HG03045 (cell line): ENCODE results near the gene TSPAN33.
"Not testable (repeated sequence)": the region's sequence is repeated elsewhere in the genome, so short reads cannot be mapped to it uniquely, and the experiment has no call there.

Source experiments
- ATAC-seq: cut with Tn5 transposase; IDR thresholded peaks from one replicate; pipeline ENCODE4 v1.9.1; 2021; ENCODE audit warnings: mild to moderate bottlenecking, moderate library complexity; ENCODE audit not compliant: unreplicated experiment

Gene TSPAN33

DNA sequence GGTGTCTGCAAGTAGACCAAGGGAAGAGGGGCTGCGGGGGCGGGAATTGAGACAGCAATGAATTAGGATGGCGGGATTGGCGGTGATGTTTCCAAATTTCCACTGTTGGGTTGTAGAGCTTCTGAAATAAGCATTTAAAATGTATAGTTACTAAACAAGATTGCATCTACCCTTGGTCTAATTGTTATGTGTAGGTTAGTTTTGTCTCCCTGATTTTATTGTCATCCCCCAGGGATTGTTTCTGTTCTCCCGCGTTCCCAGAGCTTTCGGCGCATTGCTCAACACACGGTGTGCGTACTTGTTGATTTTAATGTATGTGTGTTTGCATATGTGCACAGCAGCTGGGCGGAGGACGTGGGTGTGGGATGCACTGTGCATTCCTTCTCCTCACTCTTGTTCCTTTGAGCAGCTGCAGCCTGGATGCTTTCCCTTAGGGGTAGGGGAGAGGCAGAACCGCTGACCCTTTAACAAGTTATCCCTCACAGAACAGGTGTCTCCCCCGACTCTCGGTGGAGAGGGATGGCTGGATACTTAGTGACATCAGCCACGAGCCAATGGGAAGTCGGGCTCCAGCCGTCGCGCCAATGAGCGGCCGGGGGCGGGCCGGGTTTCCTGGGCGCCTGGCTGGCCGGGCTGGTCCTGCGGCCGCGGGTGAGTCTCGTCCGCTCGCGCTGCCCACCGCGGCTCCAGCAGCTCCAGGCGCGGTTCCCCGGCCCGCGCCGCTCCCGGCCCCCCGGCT lies at the start of gene TSPAN33:
Gene TSPAN33 (plus strand): TSS at position 613 of the 739 bp plus-strand sequence. CDS start 274 bp downstream, outside the sequence.
- ATAC-seq = peak; percentile 83

GRCh38 chr7:129095258-129095657 lies 49.2 kb upstream of the TSPAN33 start:
- no peak for ATAC-seq

- ATAC-seq = no peak
Measured at GRCh38 chr7:129098409-129099084, 46.0 kb upstream of the TSPAN33 start.

- no peak for ATAC-seq
Measured at GRCh38 chr7:129100827-129101166, 43.7 kb upstream of the TSPAN33 start.

- ATAC-seq = no peak
Measured at GRCh38 chr7:129101746-129102145, 42.8 kb upstream of the TSPAN33 start.

DNA sequence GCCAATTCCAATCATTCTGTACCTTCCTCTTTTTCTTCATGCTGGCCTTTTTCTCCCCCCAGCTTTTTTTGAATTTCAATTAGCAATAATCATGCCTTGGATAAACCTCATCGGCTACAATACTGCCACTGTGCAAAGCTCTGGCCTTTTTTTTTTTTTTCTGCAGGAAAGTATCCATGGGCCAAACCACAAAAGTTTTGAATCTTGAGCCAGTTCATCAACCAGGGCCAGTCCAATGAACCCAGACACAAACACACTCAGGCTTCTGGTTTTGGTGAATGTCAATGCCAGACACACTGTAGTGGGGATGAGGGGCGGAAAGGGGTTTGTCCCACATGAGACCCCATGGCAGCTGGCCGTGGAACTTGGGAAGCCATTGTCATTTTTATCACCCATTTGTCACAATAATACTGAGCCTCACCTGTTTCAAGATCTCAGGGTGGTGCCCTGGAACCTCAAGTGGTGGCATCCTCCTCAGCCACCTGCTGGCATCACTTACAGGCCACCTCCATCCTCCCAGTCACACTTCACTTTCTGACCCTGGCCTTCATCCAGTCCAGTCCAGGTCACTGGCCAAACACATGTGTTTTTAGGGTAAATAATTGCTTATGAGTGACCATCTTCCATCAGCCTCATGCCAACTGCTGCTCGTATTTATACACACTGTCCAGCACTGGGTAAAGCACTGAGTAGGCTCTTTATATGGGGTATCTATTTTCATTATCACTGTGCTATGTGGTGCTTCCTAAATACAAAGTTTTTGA lies 40.8 kb upstream of the TSPAN33 start:
- no peak for ATAC-seq

GRCh38 chr7:129108581-129108980 lies 35.9 kb upstream of the TSPAN33 start:
- no peak for ATAC-seq

GRCh38 chr7:129110258-129110981 lies 34.1 kb upstream of the TSPAN33 start:
- no peak for ATAC-seq

- ATAC-seq = no peak
Measured at GRCh38 chr7:129110982-129111376, 33.5 kb upstream of the TSPAN33 start.

DNA sequence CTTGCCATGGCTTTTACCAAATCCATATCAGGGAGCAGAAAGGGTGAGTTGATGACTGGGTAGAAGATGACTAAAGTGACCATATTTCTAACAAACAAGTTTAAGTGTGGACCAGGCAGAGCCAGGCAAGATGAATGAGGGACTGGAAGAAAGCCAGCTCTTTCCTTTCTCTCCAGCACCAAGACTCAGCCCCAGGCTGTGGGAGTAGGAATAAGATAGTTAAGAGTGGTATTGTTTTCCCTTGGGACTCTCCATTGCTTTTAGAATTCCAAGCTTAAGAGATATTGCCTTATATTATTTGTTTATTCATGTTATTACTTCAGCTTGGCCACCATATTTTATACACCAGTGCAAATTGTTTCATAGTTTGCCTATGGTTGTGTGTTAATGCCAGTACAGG lies 28.8 kb upstream of the TSPAN33 start:
- ATAC-seq = no peak

DNA sequence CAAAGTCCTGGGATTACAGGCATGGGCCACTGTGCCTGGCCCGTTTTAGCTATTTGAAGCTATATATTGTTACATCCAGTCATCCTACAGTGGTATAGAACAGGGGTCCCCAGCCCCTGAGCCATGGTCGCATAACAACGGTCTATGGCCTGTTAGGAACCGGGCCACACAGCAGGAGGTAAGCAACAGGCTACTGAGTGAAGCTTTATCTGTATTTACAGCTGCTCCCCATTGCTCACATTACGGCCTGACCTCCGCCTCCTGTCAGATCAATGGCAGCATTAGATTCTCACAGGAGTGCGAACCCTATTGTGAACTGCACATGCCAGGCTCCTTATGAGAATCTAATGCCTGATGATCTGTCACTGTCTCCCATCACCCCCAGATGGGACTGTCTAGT lies 26.3 kb upstream of the TSPAN33 start:
- no peak for ATAC-seq

GRCh38 chr7:129118976-129119375 lies 25.5 kb upstream of the TSPAN33 start:
- ATAC-seq = no peak

DNA sequence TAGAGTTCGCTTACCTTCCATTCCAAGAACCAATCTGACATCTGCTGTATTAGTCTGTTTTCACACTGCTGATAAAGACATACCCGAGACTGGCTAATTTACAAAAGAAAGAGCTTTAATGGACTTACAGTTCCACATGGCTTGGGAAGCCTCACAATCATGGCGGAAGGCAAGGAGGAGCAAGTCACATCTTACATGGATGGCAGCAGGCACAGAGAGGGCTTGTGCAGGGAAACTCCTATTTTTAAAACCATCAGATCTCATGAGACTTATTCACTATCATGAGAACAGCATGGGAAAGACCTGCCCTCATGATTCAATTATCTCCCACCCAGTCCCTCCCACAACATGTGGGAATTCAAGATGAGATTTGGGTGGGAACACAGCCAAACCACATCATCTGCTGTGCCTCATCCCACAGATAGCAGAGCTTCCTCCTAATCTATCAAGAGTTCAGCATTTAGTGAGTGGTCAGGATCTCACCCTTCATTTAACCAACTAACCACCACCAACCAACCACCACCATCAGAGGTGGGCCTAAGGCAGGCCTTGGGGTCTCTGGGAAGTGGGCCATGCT lies 22.9 kb upstream of the TSPAN33 start:
- not testable (repeated sequence) for ATAC-seq

- peak; percentile 39 for ATAC-seq
Measured at GRCh38 chr7:129122078-129122750, 22.3 kb upstream of the TSPAN33 start.

- ATAC-seq = peak; percentile 70
Measured at GRCh38 chr7:129122751-129123509, 21.6 kb upstream of the TSPAN33 start.

DNA sequence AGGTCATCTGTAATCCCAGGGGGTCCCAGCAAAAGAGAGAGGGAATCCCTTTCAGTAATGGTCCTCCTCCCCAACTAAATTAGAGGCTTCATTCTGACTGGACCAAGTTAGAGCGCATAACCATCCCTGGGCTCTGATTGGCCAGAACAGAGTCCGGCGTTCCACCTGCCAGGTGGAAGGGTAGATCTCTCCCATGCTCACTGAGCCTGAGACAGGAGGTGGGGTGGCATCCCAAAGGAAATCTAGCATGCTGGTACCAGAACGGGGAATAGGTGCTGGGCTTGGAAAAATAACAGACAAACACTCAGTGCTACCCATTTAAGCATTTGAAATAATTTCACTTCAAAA lies 21.0 kb upstream of the TSPAN33 start:
- peak; percentile 36 for ATAC-seq

DNA sequence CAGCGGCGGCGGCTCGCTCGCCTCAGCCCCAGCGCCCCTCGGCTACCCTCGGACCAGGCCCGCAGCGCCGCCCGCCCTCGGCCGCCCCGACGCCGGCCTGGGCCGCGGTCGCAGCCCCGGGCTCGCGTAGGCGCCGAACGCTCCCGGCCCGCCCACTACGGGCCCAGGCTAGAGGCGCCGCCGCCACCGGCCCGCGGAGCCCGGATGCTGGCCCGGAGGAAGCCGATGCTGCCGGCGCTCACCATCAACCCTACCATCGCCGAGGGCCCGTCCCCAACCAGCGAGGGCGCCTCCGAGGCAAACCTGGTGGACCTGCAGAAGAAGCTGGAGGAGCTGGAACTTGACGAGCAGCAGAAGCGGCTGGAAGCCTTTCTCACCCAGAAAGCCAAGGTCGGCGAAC lies 18.2 kb upstream of the TSPAN33 start:
- ATAC-seq = no peak

GRCh38 chr7:129127154-129127553 lies 17.4 kb upstream of the TSPAN33 start:
- no peak for ATAC-seq

GRCh38 chr7:129127601-129128000 lies 16.9 kb upstream of the TSPAN33 start:
- no peak for ATAC-seq
